Lower leg skin (tissue), 4 donors: ENCODE results near the gene SPATA32. TPM values are rescaled to one million over a fixed set of nuclear protein-coding genes. Genes with fewer than 3 reads are reported as not detected.

Experiments
- DNase-seq, 2 donors: peaks; one replicate each; pipeline ENCODE4 v3.0.0-alpha.2; 2019; ENCODE audit warnings: low spot score in 2 of 2
- H3K4me3 ChIP-seq: fragments of 200-600 bp; sonication (generic); 2 replicates; pipeline ENCODE4 v1.5.1; 2017; ENCODE audit warnings: mild to moderate bottlenecking, low read depth; ENCODE audit not compliant: poor library complexity, severe bottlenecking
- CTCF ChIP-seq, 3 donors: fragments of 450-650 bp; IDR thresholded peaks; one replicate each; pipeline ENCODE4 v1.5.1; 2016; ENCODE audit warnings: antibody characterized with exemption in 3 of 3, mild to moderate bottlenecking in 3 of 3, moderate library complexity in 2 of 3
- POLR2A ChIP-seq, 2 donors: fragments of 450-650 bp; IDR thresholded peaks; one replicate each; pipeline ENCODE4 v1.6.1; 2016 to 2017; ENCODE audit warnings: antibody characterized with exemption in 2 of 2, mild to moderate bottlenecking in 1 of 2, moderate library complexity in 1 of 2
- WGBS, 2 donors: methylation state at CpG; one replicate each; pipeline ENCODE4 v1.1.5; 2018; 5-methylcytosine and 5-hydroxymethylcytosine counted together
- intact Hi-C: fragments of 100-400 bp; cut with DNase I; formaldehyde crosslinking; loops from one replicate; pipeline ENCODE4 v1.15.0; 2023; ENCODE audit warnings: low total_unique reads
- total RNA-seq, 4 donors: library from RNA; depleted of rRNA; stranded (reverse); fragments of >200 nt; gene quantifications; one replicate each; pipeline ENCODE4 v1.1.0, GENCODE V29; 2016

The SPATA32 gene
- total RNA-seq, 4 donors from 2014 or later, result not detected

GRCh38 chr17:45286286-45286685, 24.4 kb upstream of the SPATA32 start:
- intact Hi-C loops, result no loop called here
- no peak for DNase-seq
- no peak overlapping the region for H3K4me3 ChIP-seq
- no peak for TF ChIP-seq POLR2A (IDR thresholded peaks at IDR 0.05)
- no peak for TF ChIP-seq CTCF (IDR thresholded peaks at IDR 0.05)
- WGBS, 2 donors, result 88 to 89% methylated on average over 5 of the region's 5 CpGs

- WGBS, 2 donors, result 61 to 71% methylated on average over 21 of the region's 21 CpGs
- DNase-seq, result peak in 1 of 2 donors; percentile 46
- H3K4me3 ChIP-seq, result no peak overlapping the region
- intact Hi-C loops, result no loop called here
- TF ChIP-seq CTCF (IDR thresholded peaks at IDR 0.05), result no peak
- TF ChIP-seq POLR2A (IDR thresholded peaks at IDR 0.05), result no peak
These were observed 22.6 kb upstream of the SPATA32 start for GRCh38 chr17:45284176-45285140.

- TF ChIP-seq CTCF (IDR thresholded peaks at IDR 0.05), result no peak
- no peak for TF ChIP-seq POLR2A (IDR thresholded peaks at IDR 0.05)
- intact Hi-C loops, result no loop called here
- no peak overlapping the region for H3K4me3 ChIP-seq
- WGBS, 2 donors, result 91 to 94% methylated on average over 9 of the region's 10 CpGs
- DNase-seq, result no peak
These were observed 21.8 kb upstream of the SPATA32 start for GRCh38 chr17:45283711-45284110.

- DNase-seq, result no peak
These were observed 21.1 kb upstream of the SPATA32 start for GRCh38 chr17:45282683-45283644.

More at GRCh38 chr17:45282683-45283644, 21.1 kb upstream of the SPATA32 start:
- WGBS, 2 donors, result 75 to 77% methylated on average over 20 to 21 of the region's 21 CpGs
- TF ChIP-seq CTCF (IDR thresholded peaks at IDR 0.05) (no peak), POLR2A (IDR thresholded peaks at IDR 0.05) (no peak)
- intact Hi-C loops, result no loop called here
- H3K4me3 ChIP-seq, result no peak overlapping the region
